IPS-15b (cell line): ENCODE measurements around the gene ZNF211.

Experiments used
- H3K27me3 ChIP-seq: one replicate; pipeline ENCODE4 v1.6.1; 2013; ENCODE audit warnings: low read length; ENCODE audit not compliant: control insufficient read depth, insufficient read depth
- H3K36me3 ChIP-seq: one replicate; pipeline ENCODE4 v1.6.1; 2013; ENCODE audit warnings: low read length; ENCODE audit not compliant: control insufficient read depth, insufficient read depth
- H3K4me1 ChIP-seq: one replicate; pipeline ENCODE4 v1.6.1; 2013; ENCODE audit warnings: mild to moderate bottlenecking, low read length; ENCODE audit not compliant: control insufficient read depth, insufficient read depth
- H3K4me3 ChIP-seq: one replicate; pipeline ENCODE4 v1.5.1; 2013; ENCODE audit warnings: low read depth, low read length
- H3K9ac ChIP-seq: one replicate; pipeline ENCODE4 v1.6.1; 2013; ENCODE audit warnings: low read depth, mild to moderate bottlenecking, low read length
- H3K9me3 ChIP-seq: one replicate; pipeline ENCODE4 v1.6.1; 2013; ENCODE audit warnings: mild to moderate bottlenecking, low read length; ENCODE audit not compliant: control insufficient read depth, insufficient read depth

The ZNF211 gene

GRCh38 chr19:57632987-57633831, at the start of gene ZNF211:
TSS of gene ZNF211 (plus strand) at chr19:57633168. CDS start at chr19:57633347, 179 bp downstream.
- H3K36me3 ChIP-seq = no peaks in the 10 kb centered on the region
- H3K9ac ChIP-seq = peak within 1 kb of the TSS; percentile 41
- no peaks in the 10 kb centered on the region for H3K27me3 ChIP-seq
- H3K4me3 ChIP-seq = peak within 1 kb of the TSS; percentile 86
- H3K9me3 ChIP-seq = peaks cover 8% of the 10 kb centered on the region
- H3K4me1 ChIP-seq = no peaks in the 10 kb centered on the region

GRCh38 chr19:57583521-57584416, 49.2 kb upstream of the ZNF211 start, which contains the start of gene ZIK1:
TSS of gene ZIK1 (plus strand) at chr19:57584145. CDS start at chr19:57584357, 212 bp downstream.
- peak within 1 kb of the TSS; percentile 87 for H3K9ac ChIP-seq
- H3K36me3 ChIP-seq = peaks cover 12% of the 10 kb centered on the region
- peak within 1 kb of the TSS; percentile 96 for H3K4me3 ChIP-seq
- no peaks in the 10 kb centered on the region for H3K9me3 ChIP-seq
- H3K27me3 ChIP-seq = peaks cover 6% of the 10 kb centered on the region
- no peaks in the 10 kb centered on the region for H3K4me1 ChIP-seq

- Histone ChIP-seq H3K4me1 (no peaks in the 10 kb centered on the region), H3K27me3 (no peaks in the 10 kb centered on the region), H3K9me3 (peaks cover 17% of the 10 kb centered on the region), H3K4me3 (no peak overlapping the region), H3K9ac (no peak overlapping the region), H3K36me3 (peaks cover 44% of the 10 kb centered on the region)
These were observed 45.4 kb upstream of the ZNF211 start for GRCh38 chr19:57587529-57587928.

- no peaks in the 10 kb centered on the region for H3K4me1 ChIP-seq
- no peaks in the 10 kb centered on the region for H3K9me3 ChIP-seq
- peak overlapping the region; percentile 87 for H3K4me3 ChIP-seq
- no peak overlapping the region for H3K9ac ChIP-seq
- H3K27me3 ChIP-seq = no peaks in the 10 kb centered on the region
- H3K36me3 ChIP-seq = peaks cover 1% of the 10 kb centered on the region
These were observed 33.6 kb upstream of the ZNF211 start for GRCh38 chr19:57599377-57599760.

- no peaks in the 10 kb centered on the region for H3K27me3 ChIP-seq
- no peaks in the 10 kb centered on the region for H3K4me1 ChIP-seq
- peak within 1 kb of the TSS; percentile 87 for H3K4me3 ChIP-seq
- peaks cover 5% of the 10 kb centered on the region for H3K36me3 ChIP-seq
- H3K9ac ChIP-seq = peak within 1 kb of the TSS; percentile 47
- no peaks in the 10 kb centered on the region for H3K9me3 ChIP-seq
These were observed 33.1 kb upstream of the ZNF211 start, which contains the start of gene ZNF530 for GRCh38 chr19:57599761-57600383. TSS of gene ZNF530 (plus strand) at chr19:57599885. CDS start at chr19:57604346, 4,461 bp downstream.

GRCh38 chr19:57606931-57607330, 26.0 kb upstream of the ZNF211 start:
- Histone ChIP-seq H3K9ac (no peak overlapping the region), H3K36me3 (peaks cover 15% of the 10 kb centered on the region), H3K9me3 (no peaks in the 10 kb centered on the region), H3K27me3 (no peaks in the 10 kb centered on the region), H3K4me1 (no peaks in the 10 kb centered on the region), H3K4me3 (no peak overlapping the region)

- no peaks in the 10 kb centered on the region for H3K27me3 ChIP-seq
- peaks cover 17% of the 10 kb centered on the region for H3K36me3 ChIP-seq
- H3K9me3 ChIP-seq = peaks cover 11% of the 10 kb centered on the region
These were observed 21.9 kb upstream of the ZNF211 start for GRCh38 chr19:57611113-57611512.

GRCh38 chr19:57613941-57614743, 18.8 kb upstream of the ZNF211 start, which contains the start of gene ZNF134:
TSS of gene ZNF134 (plus strand) at chr19:57614242. CDS start at chr19:57619469, 5,227 bp downstream.
- H3K4me3 ChIP-seq = peak within 1 kb of the TSS; percentile 94
- H3K27me3 ChIP-seq = no peaks in the 10 kb centered on the region
- peak within 1 kb of the TSS; percentile 80 for H3K9ac ChIP-seq
- H3K4me1 ChIP-seq = no peaks in the 10 kb centered on the region
- H3K36me3 ChIP-seq = peaks cover 40% of the 10 kb centered on the region
- peaks cover 40% of the 10 kb centered on the region for H3K9me3 ChIP-seq

More at GRCh38 chr19:57611113-57611512, 21.9 kb upstream of the ZNF211 start:
- Histone ChIP-seq H3K9ac (no peak overlapping the region), H3K4me1 (no peaks in the 10 kb centered on the region), H3K4me3 (no peak overlapping the region)

- no peaks in the 10 kb centered on the region for H3K27me3 ChIP-seq
- peaks cover 52% of the 10 kb centered on the region for H3K9me3 ChIP-seq
- H3K9ac ChIP-seq = no peak overlapping the region
- H3K36me3 ChIP-seq = peaks cover 52% of the 10 kb centered on the region
- H3K4me1 ChIP-seq = no peaks in the 10 kb centered on the region
- peak overlapping the region; percentile 94 for H3K4me3 ChIP-seq
These were observed 17.6 kb upstream of the ZNF211 start for GRCh38 chr19:57615346-57615745.

- H3K36me3 ChIP-seq = peaks cover 70% of the 10 kb centered on the region
- H3K4me3 ChIP-seq = no peak overlapping the region
These were observed 12.2 kb upstream of the ZNF211 start for GRCh38 chr19:57620673-57621348.

More at GRCh38 chr19:57620673-57621348, 12.2 kb upstream of the ZNF211 start:
- H3K9ac ChIP-seq = no peak overlapping the region
- no peaks in the 10 kb centered on the region for H3K4me1 ChIP-seq
- no peaks in the 10 kb centered on the region for H3K27me3 ChIP-seq
- H3K9me3 ChIP-seq = peaks cover 70% of the 10 kb centered on the region
